Measurements from ENCODE around the gene CHD9.
"Not testable (repeated sequence)": the region's sequence is repeated elsewhere in the genome, so short reads cannot be mapped to it uniquely, and the experiment has no call there.

The CHD9 gene

GRCh38 chr16:53320992-53321391 is 266.2 kb downstream of the CHD9 start:
- H3K4me3 ChIP-seq (ENCODE audit: low read length), result no peak overlapping the region
- DNase-seq (ENCODE audit: low read depth), result no peak
- no peak for TF ChIP-seq CTCF (conservative IDR thresholded peaks at IDR 0.05; ENCODE audit: low read depth, low read length)

GRCh38 chr16:53323924-53324323 is 269.1 kb downstream of the CHD9 start:
- TF ChIP-seq CTCF (conservative IDR thresholded peaks at IDR 0.05; ENCODE audit: low read depth, low read length), result no peak
- no peak overlapping the region for H3K4me3 ChIP-seq (ENCODE audit: low read length)
- no peak for DNase-seq (ENCODE audit: low read depth)

- not testable (repeated sequence) for DNase-seq (ENCODE audit: low read depth); H3K4me3 ChIP-seq (ENCODE audit: low read length)
Observed at GRCh38 chr16:53330991-53331390, 276.2 kb downstream of the CHD9 start.

GRCh38 chr16:53334581-53334980 is 279.8 kb downstream of the CHD9 start:
- no peak for DNase-seq (ENCODE audit: low read depth)
- TF ChIP-seq CTCF (conservative IDR thresholded peaks at IDR 0.05; ENCODE audit: low read depth, low read length), result no peak

GRCh38 chr16:53337294-53337693 is 282.5 kb downstream of the CHD9 start:
- DNase-seq (ENCODE audit: low read depth), result no peak
- no peak for TF ChIP-seq CTCF (conservative IDR thresholded peaks at IDR 0.05; ENCODE audit: low read depth, low read length)
- no peak overlapping the region for H3K4me3 ChIP-seq (ENCODE audit: low read length)

More at GRCh38 chr16:53334581-53334980, 279.8 kb downstream of the CHD9 start:
- no peak overlapping the region for H3K4me3 ChIP-seq (ENCODE audit: low read length)

GRCh38 chr16:53341792-53342191 is 287.0 kb downstream of the CHD9 start:
- TF ChIP-seq CTCF (conservative IDR thresholded peaks at IDR 0.05; ENCODE audit: low read depth, low read length), result no peak
- no peak for DNase-seq (ENCODE audit: low read depth)
- H3K4me3 ChIP-seq (ENCODE audit: low read length), result no peak overlapping the region

- TF ChIP-seq CTCF (conservative IDR thresholded peaks at IDR 0.05; ENCODE audit: low read depth, low read length), result no peak
- no peak overlapping the region for H3K4me3 ChIP-seq (ENCODE audit: low read length)
- DNase-seq (ENCODE audit: low read depth), result no peak
Observed at GRCh38 chr16:53355064-53355463, 300.3 kb downstream of the CHD9 start.

Data from retinal pigment epithelial cell (primary cell).